Esophagus mucosa (tissue), 1 donor: ENCODE data around the gene USP32. TPM values are rescaled to one million over a fixed set of nuclear protein-coding genes. Genes with fewer than 3 reads are reported as not detected.
"Not testable (repeated sequence)": the region's sequence is repeated elsewhere in the genome, so short reads cannot be mapped to it uniquely, and the experiment has no call there.

Experiments
- ATAC-seq: fragments of 200-7000 bp; cut with Tn5 transposase; one replicate; pipeline ENCODE4 v1.9.1; 2020
- total RNA-seq: library from RNA; stranded (reverse); gene quantifications from one replicate; pipeline ENCODE4 v1.2.4, GENCODE V29; 2023
- donor health status: DM: yes; HTN: yes; CAD: no.

USP32 gene
- total RNA-seq, 1 donor from 2014 or later, result 53.5 TPM

GRCh38 chr17:60406887-60407286 is 15.0 kb upstream of the USP32 start:
- no peak for ATAC-seq

DNA sequence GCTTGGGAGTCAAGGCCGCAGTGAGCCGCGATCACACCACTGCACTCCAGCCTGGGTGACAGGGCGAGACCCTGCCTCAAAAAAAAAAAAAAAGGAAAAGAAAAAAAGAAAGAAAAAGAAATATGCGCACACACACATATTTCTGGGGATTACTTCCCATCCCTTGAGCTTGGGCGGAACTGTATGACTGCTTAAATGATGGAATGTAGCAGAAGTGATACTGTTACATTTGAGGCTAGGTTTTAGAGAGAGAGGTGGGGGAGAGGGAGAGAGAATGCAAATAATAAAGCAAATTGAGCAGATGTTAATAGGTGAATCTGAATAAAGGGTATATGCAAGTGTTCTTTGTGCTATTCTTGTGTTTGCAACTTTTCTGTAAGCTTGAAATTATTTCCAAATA is 12.0 kb upstream of the USP32 start:
- no peak for ATAC-seq

DNA sequence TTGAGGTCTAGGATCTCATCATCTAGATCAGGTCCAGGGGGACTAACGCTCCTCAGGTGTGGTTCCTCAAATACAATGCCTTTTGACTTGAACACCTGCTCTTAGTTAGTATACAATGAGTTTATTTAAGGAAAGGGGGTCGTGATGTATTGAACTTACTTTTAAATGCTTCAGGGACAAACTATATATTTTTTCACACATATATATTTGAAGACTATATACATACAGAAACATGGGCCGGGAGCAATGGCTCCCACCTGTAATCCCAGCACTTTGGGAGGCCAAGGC is 11.5 kb upstream of the USP32 start:
- ATAC-seq, result no peak

GRCh38 chr17:60401819-60402218 is 9.9 kb upstream of the USP32 start:
- no peak for ATAC-seq

DNA sequence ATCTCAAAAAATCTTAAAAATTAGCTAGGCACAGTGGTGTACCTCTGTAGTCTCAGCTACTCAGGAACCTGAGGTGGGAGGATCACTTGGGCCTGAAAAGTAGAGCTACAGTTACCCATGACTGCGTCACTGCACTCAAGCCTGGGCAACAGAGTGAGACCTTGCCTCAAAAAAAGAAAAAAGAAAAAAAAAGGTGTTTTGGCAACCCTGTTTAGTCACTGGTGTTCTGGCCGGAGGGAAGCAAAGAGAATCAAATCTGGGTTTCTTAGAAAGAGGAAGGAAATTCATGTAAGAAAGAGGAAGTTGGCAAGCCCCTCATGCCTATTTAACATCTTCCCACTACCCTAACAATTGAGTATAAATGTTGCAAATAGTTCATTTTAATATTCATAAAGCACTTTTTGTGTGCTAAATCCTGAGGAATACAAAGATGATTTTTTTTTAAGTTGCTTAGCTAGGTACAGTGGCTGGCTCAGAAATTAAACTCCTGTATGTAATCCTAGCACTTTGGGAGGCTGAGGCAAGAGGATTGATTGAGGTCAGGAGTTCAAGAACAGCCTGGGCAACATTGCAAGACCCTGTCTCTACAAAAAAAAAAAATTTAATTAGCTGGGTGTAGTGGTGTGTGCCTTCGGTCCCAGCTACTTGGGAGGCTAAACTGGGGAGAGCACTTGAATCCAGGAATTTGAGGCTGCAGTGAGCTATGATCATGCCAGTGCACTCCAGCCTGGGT is 6.5 kb upstream of the USP32 start:
- no peak for ATAC-seq

- ATAC-seq, result no peak
Measured at GRCh38 chr17:60396412-60396811, 4.5 kb upstream of the USP32 start.

DNA sequence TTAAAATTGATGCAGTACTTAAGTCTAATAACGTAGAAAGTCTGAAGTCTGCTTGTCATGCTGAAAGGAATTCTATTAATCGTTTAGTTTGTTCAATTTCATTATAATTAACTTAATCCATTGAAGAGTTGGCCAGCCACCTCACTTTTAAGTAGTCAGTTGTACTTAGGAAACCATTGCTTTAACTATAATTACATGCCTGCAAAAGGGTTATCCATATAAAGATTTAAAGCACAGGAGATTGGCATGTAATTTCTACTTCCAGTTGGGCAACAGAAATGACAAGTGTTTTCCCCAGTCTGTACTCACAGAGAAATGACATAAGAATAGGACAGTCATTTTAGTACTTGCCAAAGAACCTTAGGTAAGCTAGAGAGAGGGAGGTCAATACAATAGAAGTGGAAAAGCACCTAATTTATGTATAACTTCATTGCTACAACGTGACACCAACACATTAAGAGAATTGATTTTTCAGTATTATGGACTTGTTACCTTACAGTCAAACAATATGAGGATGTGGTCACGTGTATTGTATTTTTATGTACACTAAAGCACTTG is 3.7 kb upstream of the USP32 start:
- ATAC-seq, result no peak

DNA sequence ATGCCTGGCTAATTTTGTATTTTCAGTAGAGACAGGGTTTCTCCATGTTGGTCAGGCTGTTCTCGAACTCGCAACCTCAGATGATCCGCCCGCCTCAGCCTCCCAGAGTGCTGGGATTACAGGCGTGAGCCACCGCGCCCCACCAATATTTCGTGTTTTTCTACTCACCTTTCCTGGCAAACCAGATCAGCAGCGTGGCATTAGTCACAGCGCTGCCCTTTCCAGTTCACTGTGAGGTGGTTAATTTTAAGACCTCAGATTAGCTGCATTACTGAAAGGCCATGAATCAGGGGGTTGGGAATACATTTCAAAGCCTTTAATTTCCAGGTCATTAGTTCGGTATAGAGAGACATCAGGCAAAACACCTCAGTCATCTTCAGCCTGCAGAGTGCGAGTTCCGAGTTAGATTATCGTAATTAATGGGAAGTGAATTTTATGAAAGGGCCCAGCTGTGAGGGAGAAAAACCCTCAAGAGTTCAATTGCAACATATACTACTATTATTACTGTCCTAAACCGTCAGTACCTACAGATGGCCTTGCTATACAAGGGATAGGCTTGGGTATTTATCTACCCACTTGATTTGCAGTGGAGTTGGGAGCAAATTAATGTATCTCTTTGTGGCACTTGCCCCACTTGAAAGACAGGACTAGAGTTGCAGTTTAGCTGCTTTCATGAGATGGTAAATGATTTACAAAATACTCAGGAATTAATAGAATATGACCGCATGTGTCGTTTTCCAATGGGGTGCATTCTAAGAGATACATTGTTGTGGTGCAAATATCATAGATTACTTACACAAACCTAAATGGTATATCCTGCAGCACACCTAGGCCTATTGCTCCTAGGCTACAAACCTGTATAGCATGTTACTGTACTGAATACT is 2.1 kb upstream of the USP32 start:
- ATAC-seq, result peak; percentile 68

DNA sequence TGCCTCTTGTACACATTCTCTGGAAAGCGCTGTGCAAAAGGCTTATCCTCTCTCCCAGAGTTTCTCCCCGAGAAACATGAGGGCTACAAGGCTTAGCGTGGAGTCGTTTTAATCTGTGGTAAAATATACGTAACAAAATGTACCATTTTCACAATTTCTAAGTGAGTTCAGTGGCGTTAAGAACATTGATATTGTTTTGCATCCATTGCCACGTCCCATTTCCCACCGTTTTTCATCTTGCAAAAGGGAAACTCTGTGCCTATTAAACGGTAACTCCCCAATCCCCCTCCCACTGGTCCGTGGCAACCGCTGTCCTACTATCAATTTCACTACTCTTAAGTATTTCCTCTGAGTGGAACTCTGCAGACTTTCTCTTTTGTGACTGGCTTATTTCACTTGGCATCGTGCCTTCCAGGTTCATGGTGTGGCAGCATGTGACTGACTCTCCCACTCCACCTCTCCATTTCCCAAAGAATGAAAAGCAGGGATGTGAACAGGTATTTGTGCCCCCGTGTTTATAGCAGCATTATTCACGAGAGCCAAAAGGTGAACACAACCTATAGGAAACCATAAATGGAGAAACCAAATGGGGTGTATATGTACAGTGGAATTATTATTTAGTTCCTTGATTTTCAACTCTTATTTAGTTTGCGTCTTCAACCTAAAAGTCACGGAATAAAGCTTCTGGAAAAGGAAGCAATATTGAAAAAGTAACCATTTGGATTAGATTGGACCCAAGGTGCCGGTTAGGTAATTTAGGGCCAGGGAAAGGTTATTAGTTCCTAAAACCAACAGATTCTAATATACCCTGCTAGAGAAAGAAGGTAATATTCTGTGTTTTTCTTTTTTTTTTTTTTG is 1.1 kb upstream of the USP32 start:
- ATAC-seq, result peak; percentile 14

DNA sequence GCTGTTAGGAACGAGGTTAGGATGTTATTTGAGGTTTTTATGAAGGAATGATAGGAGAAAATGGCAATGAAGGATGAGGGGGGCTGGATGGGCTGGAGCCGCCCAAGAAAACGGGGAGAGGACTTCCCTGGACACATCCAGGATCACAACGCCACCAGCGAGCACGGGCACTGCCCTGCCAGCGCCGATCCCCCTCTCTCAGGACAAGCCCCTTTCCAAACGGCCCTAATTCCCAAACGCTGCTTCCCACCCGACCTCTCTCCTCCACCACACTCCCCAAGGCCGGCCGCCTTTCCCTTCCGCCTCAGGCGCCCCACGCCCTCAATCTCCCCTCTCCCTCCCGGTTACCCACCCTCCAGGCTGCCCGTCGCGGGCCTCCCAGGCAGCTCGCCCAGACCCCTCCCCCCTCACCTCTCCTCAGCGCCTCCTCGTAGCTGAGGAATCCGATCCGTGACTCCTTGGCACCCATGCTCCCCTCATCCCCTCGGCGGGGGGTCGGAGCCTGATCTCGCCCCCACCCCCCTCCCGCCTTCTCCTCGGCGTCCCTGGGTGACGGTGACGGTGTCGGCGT is 377 bp downstream of the USP32 start:
- peak; percentile 41 for ATAC-seq

DNA sequence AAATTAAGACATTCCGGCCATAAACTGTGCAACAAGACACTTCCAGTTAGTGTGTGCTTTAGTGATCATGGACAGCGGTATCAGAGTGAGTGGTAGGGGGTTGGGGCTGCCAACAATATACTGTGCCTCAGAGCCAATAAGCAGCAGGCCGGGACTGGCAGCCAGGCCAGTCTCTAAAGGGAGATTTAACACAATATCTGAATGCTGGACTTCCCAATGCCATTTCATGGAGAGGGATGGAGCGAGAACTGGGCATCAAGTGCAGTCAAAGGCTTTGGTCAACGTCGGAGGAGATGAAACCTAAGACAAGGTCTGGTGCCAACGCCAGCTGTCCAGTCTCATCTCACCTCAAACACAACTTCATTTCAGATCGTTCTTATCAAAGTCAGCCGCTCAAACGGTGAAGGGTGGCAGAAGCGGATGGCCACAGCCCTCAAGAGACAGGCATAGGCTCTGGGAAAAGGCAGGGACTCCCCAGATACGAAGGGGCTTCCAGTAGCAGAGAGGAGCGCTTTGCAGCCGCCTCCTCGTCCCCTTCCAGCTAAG is 935 bp downstream of the USP32 start:
- no peak for ATAC-seq

- ATAC-seq, result peak; percentile 27
Measured at GRCh38 chr17:60390186-60390585, 1.7 kb downstream of the USP32 start.

- no peak for ATAC-seq
Measured at GRCh38 chr17:60388742-60389141, 3.2 kb downstream of the USP32 start.

- ATAC-seq, result no peak
Measured at GRCh38 chr17:60387666-60388065, 4.3 kb downstream of the USP32 start.

GRCh38 chr17:60386147-60387058 is 5.5 kb downstream of the USP32 start:
- no peak for ATAC-seq

DNA sequence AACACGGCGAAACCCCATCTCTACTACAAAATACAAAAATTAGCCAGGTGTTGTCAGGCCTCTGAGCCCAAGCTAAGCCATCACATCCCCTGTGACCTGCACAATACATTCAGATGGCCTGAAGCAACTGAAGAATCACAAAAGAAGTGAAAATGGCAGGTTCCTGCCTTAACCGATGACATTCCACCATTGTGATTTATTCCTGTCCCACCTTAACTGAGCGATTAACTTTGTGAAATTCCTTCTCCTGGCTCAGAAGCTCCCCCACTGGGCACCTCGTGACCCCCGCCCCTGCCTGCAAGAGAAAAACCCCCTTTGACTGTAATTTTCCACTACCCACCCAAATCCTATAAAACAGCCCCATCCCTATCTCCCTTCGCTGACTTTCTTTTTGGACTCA is 7.0 kb downstream of the USP32 start:
- ATAC-seq, result not testable (repeated sequence)

GRCh38 chr17:60383379-60383778 is 8.6 kb downstream of the USP32 start:
- no peak for ATAC-seq

DNA sequence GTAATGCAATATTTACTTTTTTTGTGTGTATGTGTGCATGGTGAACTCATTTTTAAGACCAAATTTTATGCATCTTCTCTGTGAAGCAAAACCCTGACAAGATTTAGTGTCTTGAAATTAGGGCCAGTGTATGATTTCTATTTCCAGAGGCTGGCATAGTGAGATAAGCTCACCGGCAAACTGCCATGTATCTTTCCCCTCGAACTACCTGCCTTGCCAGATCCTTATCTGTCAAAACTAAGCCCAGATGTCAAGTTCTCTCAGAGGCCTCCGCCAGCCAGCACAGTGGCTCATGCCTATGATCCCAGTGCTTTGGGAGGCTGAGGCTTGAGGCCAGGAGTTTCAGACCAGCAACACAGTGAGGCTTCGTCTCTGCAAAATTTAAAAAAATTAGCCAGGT is 10.0 kb downstream of the USP32 start:
- ATAC-seq, result no peak

GRCh38 chr17:60379461-60379860 is 12.5 kb downstream of the USP32 start:
- ATAC-seq, result not testable (repeated sequence)

DNA sequence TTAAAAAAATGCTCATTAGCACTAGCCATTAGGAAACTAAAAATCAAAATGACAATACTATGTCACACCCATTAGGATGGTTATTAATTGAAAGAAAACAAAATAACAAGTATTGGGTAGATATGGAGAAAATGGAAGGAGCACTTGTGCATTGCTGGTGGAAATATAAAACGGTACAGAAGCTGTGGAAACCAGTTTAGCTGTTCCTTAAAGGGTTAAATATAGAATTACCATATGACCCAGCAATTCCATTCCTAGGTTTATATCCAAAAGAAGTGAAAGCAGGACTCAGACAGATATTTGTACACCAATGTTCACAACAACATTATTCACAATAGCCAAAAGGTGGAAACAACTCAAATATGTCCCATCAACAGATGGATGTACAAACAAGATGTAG is 13.7 kb downstream of the USP32 start:
- ATAC-seq, result not testable (repeated sequence)
